Activated CD4-positive, alpha-beta T cell treated with anti-CD3 and anti-CD28 coated beads for 36 hours (primary cell): Measurements from ENCODE around the gene RABGAP1L. TPM values are rescaled to one million over a fixed set of nuclear protein-coding genes. Genes with fewer than 3 reads are reported as not detected.
A peak's percentile ranks its signal among the peaks of the same experiment; 100 is the strongest.

Experiments used
- ATAC-seq: fragments of 200-7000 bp; cut with Tn5 transposase; one replicate; pipeline ENCODE4 v1.10.0; 2021; ENCODE audit warnings: mild to moderate bottlenecking, moderate library complexity
- CTCF ChIA-PET: fragments of 350-600 bp; sonication (Branson Sonifier 250); formaldehyde crosslinking; loops from one replicate; lab custom pipeline; 2021; ENCODE audit warnings: antibody characterized with exemption; lab: Charles Lee
- POLR2A ChIA-PET: fragments of 350-600 bp; sonication (Branson Sonifier 250); formaldehyde crosslinking; loops from one replicate; lab custom pipeline; 2021; ENCODE audit warnings: antibody characterized with exemption, inconsistent platforms; lab: Charles Lee
- DNase-seq: peaks from one replicate; pipeline ENCODE4 v3.0.0-alpha.2; 2020
- H3K27ac Mint-ChIP-seq: one replicate; pipeline ENCODE4 v1.8.0; 2021; ENCODE audit warnings: mixed read lengths
- H3K27me3 Mint-ChIP-seq: one replicate; pipeline ENCODE4 v1.8.0; 2021; ENCODE audit warnings: mixed read lengths
- H3K36me3 Mint-ChIP-seq: one replicate; pipeline ENCODE4 v1.8.0; 2021; ENCODE audit warnings: low read depth, mixed read lengths
- H3K4me1 Mint-ChIP-seq: one replicate; pipeline ENCODE4 v1.8.0; 2021; ENCODE audit warnings: mixed read lengths
- H3K4me3 Mint-ChIP-seq: one replicate; pipeline ENCODE4 v1.8.0; 2021; ENCODE audit warnings: mild to moderate bottlenecking, moderate library complexity, mixed read lengths
- H3K9me3 Mint-ChIP-seq: one replicate; pipeline ENCODE4 v1.8.0; 2021; ENCODE audit warnings: low read depth, mixed read lengths
- intact Hi-C, 2 experiments: fragments of 100-400 bp; cut with DNase I in 1 of 2; cut with micrococcal nuclease in 1 of 2; formaldehyde crosslinking; loops; one replicate each; pipeline versions ENCODE4 v1.14.2 to v1.15.1; 2022 to 2024; cut with DNase I, micrococcal nuclease
- total RNA-seq, 2 experiments: library from RNA; stranded (reverse); gene quantifications; one replicate each; pipeline ENCODE4 v1.2.3, GENCODE V29; 2021

The RABGAP1L gene
- total RNA-seq, 2 experiments from 2014 or later = 22.6 to 29.9 TPM

DNA sequence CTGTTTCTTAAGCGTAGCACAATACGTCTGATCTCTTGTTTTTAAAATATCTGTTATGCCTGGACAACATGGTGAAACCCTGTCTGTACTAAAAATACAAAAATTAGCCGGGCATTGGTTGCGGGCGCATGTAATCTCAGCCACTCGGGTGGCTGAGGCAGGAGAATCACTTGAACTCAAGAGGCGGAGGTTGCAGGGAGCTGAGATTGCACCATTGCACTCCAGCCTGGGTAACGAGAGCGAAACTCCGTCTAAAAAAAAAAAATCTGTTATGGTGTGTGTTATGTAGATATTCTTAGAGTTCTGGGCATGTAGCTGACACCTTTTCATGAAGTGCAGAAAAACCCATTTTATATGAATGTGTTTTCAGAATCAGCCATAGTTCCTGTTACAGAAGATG, 38.2 kb downstream of the RABGAP1L start:
- DNase-seq (no peak), ATAC-seq (no peak)
- ChIA-PET CTCF (no interaction called here), POLR2A (no interaction called here)
- H3K4me3 Mint-ChIP-seq = no peak overlapping the region
- H3K36me3 Mint-ChIP-seq = peaks cover 3% of the 10 kb centered on the region
- no peak overlapping the region for H3K27ac Mint-ChIP-seq
- H3K27me3 Mint-ChIP-seq = no peaks in the 10 kb centered on the region
- H3K9me3 Mint-ChIP-seq = no peaks in the 10 kb centered on the region
- intact Hi-C loops = no loop called here
- peaks cover 21% of the 10 kb centered on the region for H3K4me1 Mint-ChIP-seq

DNA sequence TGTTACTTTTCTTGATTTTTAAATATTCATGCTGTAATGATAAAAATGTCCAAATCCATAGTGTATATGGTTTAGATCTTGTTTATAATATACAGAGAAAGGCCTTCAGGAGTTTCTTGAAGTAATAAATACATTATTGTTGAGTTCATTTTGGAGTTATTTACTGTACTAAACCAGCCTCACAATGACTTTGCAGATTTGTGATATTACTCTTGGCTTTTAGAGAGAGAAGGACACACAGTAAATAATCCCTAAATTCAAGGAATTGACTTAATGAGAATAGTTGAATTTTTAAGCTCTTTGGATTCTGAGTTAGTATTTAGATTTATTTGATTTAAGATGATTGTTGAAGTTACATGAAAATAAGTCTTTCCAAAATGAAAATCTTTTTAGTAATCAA, 38.9 kb downstream of the RABGAP1L start:
- ATAC-seq = no peak
- Mint-ChIP-seq H3K27me3 (no peaks in the 10 kb centered on the region), H3K9me3 (peaks cover 4% of the 10 kb centered on the region), H3K36me3 (peaks cover 7% of the 10 kb centered on the region), H3K4me1 (peaks cover 26% of the 10 kb centered on the region), H3K27ac (no peak overlapping the region), H3K4me3 (no peak overlapping the region)
- intact Hi-C loops = no loop called here
- ChIA-PET POLR2A (no interaction called here), CTCF (interaction anchor here (0.6 kb wide), 1 partner anchor 53 kb away, joined by 3 read pairs; no protein-coding TSS in a partner anchor)
- no peak for DNase-seq

DNA sequence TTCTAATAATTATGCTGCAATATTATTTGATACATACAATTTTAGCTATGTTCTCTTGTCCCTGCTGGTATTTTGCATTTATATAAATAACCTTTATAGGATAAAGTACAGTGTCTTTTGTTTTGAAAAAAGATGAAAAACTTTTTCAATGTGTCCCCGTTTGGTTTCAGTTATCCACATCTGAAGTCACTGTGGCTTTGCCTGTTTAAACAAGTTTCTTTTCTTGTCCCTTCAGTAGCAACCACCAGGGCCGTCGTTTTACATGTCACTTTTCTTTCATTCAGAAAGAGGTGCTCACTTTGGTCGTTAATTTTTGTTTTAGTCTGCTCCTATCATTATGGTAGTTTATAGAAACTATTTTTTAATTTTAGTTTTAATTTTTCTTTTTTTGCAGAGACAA, 41.4 kb downstream of the RABGAP1L start:
- CTCF ChIA-PET = interaction anchor here (0.6 to 1.6 kb wide), 7 partner anchors 9 to 543 kb away, joined by 3 to 5 read pairs (median 3); no protein-coding TSS in a partner anchor
- H3K9me3 Mint-ChIP-seq = peaks cover 10% of the 10 kb centered on the region
- H3K4me1 Mint-ChIP-seq = peaks cover 44% of the 10 kb centered on the region
- no peaks in the 10 kb centered on the region for H3K27me3 Mint-ChIP-seq
- H3K4me3 Mint-ChIP-seq = no peak overlapping the region
- POLR2A ChIA-PET = no interaction called here
- ATAC-seq (no peak), DNase-seq (no peak)
- H3K36me3 Mint-ChIP-seq = peaks cover 13% of the 10 kb centered on the region
- intact Hi-C loops = no loop called here
- no peak overlapping the region for H3K27ac Mint-ChIP-seq

DNA sequence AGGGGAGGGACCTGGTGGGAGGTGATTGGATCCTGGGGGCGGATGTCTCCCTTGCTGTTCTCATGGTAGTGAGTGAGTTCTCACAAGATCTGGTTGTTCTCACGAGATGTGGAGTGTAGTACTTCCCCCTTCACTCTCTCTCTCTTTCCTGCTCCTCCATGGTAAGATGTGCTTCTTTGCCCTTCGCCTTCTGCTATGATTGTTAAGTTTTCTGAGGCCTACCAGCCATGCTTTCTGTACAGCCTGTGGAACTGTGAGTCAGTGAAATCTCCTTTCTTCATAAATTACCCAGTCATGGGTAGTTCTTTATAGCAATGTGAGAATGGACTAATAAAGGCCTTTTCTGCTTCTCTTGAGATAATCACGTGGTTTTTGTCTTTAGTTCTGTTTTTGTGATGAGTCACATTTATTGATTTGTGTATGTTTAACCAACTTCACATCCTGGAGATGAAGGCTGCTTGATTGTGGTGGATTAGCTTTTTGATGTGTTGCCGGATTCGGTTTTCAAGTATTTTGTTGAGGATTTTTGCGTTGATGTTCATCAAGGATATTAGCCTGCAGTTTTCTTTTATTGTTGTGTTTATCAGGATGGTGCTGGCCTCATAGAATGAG, 45.5 kb downstream of the RABGAP1L start:
- H3K9me3 Mint-ChIP-seq = peaks cover 16% of the 10 kb centered on the region
- POLR2A ChIA-PET = interaction anchor here (0.6 kb wide), 1 partner anchor 48 kb away, joined by 3 read pairs; no protein-coding TSS in a partner anchor
- intact Hi-C loops = loop anchor here (2.0 kb wide), 1 partner anchor 30 kb away; no protein-coding TSS in a partner anchor
- peaks cover 71% of the 10 kb centered on the region for H3K4me1 Mint-ChIP-seq
- H3K36me3 Mint-ChIP-seq = peaks cover 15% of the 10 kb centered on the region
- peak overlapping the region; percentile 7 for H3K4me3 Mint-ChIP-seq
- peak overlapping the region; percentile 87 for H3K27ac Mint-ChIP-seq
- peak; percentile 24 for DNase-seq
- no peaks in the 10 kb centered on the region for H3K27me3 Mint-ChIP-seq
- CTCF ChIA-PET = interaction anchor here (1.5 to 1.7 kb wide), 2 partner anchors 16 to 32 kb away, joined by 3 to 5 read pairs; no protein-coding TSS in a partner anchor
- peak; percentile 76 for ATAC-seq

DNA sequence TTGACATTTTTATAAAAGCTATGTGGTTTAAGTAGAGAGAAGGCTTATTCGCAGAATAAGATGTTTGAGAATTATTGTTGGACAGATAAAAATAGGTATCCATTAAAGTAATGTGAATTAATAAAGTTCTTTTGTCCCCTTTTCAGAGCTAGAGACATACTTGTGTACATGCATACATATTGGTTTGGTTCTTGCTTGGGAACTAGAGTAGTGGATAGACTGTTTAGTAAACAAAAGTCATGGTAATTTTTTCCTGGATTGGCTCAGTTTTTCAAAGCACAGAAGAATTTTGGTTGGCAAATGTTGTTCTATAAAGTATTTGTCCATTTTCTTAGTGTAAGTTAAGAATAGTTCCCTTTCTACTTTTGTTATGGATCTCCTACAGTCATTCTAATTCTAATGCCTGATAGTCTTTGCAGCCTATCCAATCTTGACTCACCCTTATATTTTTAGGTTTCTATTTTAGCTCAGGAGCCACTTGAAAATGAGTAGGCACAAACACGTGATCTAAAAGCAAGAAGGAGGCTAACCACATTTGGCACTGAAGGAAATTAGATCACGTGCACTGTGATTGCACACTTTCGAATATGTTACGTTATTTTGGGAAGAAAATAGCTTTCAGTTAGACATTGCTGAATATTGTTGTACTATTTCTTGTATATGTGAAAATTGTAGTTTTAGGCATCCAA, 47.0 kb downstream of the RABGAP1L start:
- no peaks in the 10 kb centered on the region for H3K27me3 Mint-ChIP-seq
- peaks cover 16% of the 10 kb centered on the region for H3K9me3 Mint-ChIP-seq
- peak overlapping the region; percentile 14 for H3K27ac Mint-ChIP-seq
- intact Hi-C loops = loop anchor here (1.0 to 2.0 kb wide), 2 partner anchors 47 to 49 kb away; partner anchors contain the start of gene RABGAP1L (in 1 of the 2)
- H3K36me3 Mint-ChIP-seq = peaks cover 14% of the 10 kb centered on the region
- ChIA-PET CTCF (interaction anchor here (0.5 to 1.7 kb wide), 7 partner anchors 11 to 278 kb away, joined by 3 to 5 read pairs (median 4); no protein-coding TSS in a partner anchor), POLR2A (interaction anchor here (0.7 to 1.0 kb wide), 2 partner anchors 32 to 338 kb away, joined by 3 to 4 read pairs; partner anchors contain the start of gene ZBTB37)
- ATAC-seq = peak; percentile 52
- H3K4me3 Mint-ChIP-seq = no peak overlapping the region
- H3K4me1 Mint-ChIP-seq = peaks cover 61% of the 10 kb centered on the region
- DNase-seq = no peak

DNA sequence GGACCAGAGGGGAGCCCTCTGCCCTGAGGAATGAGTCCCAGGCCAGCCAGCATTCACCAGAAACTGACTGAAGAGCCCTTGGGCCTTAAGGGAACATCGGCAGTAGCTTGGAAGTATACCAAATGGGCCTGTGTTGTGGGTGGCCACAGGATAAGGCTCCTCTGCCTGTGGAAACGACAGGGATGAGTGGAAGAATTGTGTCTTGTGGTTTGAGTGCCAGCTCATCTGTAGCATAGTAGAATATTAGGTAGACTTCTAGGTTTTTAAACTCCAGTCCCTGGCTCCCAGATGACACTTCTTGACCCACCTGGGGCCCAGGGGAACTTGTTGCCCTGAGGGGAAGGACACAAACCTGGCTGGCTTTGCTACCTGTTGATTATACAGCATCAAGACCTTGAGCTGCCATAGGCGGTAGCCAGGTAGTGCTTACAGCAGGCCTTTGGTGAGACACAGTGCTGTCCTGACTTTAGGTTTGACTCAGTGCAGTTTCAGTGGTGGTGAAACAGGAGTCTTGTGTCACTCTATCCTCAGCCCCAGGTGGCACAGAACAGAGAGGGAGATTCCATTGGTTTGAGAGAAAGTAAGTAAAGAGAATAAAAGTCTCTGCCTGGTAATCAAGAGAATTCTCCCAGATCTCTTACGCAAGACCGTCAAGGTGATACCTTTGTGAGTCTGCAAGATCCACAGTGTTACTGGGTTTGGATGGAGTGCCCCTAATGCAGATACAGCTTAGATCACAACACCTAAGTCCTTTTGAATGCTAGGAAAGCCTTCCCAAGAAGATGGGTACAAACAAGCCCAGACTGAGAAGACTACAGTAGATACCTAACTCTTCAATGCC, 50.2 kb downstream of the RABGAP1L start:
- Mint-ChIP-seq H3K27me3 (no peaks in the 10 kb centered on the region), H3K9me3 (peaks cover 8% of the 10 kb centered on the region), H3K36me3 (peaks cover 4% of the 10 kb centered on the region), H3K4me1 (peaks cover 42% of the 10 kb centered on the region), H3K4me3 (no peak overlapping the region), H3K27ac (no peak overlapping the region)
- peak; percentile 34 for DNase-seq
- ChIA-PET CTCF (interaction anchor here (0.7 to 1.8 kb wide), 4 partner anchors 8 to 20 kb away, joined by 3 to 6 read pairs (median 3); no protein-coding TSS in a partner anchor), POLR2A (no interaction called here)
- ATAC-seq = peak; percentile 64
- intact Hi-C loops = loop anchor here (10.0 kb wide), 4 partner anchors 115 to 775 kb away; no protein-coding TSS in a partner anchor

DNA sequence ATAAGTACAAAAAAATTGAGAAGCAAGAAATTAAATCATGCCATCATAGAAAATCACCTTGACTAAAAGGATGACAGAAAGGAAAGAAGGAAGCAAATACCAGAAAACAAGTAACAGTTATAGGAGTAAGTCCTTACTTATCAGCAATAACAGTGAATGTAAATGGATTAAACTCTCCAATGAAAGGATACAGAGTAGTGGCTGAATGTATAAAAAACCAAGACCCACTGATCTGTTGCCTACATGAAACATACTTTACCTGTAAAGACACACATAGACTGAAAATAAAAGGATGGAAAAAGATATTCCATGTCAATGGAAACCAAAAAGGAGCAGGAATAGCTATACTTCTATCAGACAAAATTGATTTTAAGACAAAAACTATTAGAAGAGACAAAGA, 52.2 kb downstream of the RABGAP1L start:
- Mint-ChIP-seq H3K9me3 (peaks cover 2% of the 10 kb centered on the region), H3K27me3 (no peaks in the 10 kb centered on the region), H3K4me3 (no peak overlapping the region), H3K36me3 (no peaks in the 10 kb centered on the region), H3K27ac (no peak overlapping the region), H3K4me1 (peaks cover 23% of the 10 kb centered on the region)
- no peak for ATAC-seq
- intact Hi-C loops = loop anchor here (10.0 kb wide), 4 partner anchors 117 to 777 kb away; no protein-coding TSS in a partner anchor
- DNase-seq = no peak
- ChIA-PET CTCF (no interaction called here), POLR2A (no interaction called here)

DNA sequence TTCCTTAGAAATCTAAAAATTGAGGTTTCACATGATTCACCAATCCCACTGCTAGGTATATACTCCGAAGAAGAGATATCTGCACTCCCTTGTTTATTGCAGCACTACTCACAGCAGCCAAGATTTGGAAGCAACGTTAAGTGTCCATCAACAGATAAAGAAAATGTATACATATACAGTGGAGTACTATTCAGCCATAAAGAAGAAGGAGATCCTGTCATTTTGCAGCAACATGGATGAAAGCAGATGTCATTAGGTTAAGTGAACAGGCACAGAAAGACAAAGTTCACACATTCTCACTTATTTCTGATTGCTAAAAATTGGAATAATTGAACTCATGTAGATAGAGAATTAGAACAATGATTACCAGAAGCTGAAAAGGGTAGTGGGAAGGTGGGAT, 56.4 kb downstream of the RABGAP1L start:
- Mint-ChIP-seq H3K9me3 (no peaks in the 10 kb centered on the region), H3K4me3 (no peak overlapping the region), H3K36me3 (peaks cover under 1% of the 10 kb centered on the region), H3K27me3 (no peaks in the 10 kb centered on the region), H3K4me1 (no peaks in the 10 kb centered on the region), H3K27ac (no peak overlapping the region)
- ATAC-seq = no peak
- ChIA-PET CTCF (no interaction called here), POLR2A (no interaction called here)
- DNase-seq = no peak
- intact Hi-C loops = loop anchor here (2.0 to 10.0 kb wide), 11 partner anchors 57 to 783 kb away; partner anchors contain the start of genes CENPL (in 1 of the 2), DARS2 (in 1 of the 2), RABGAP1L (in 1 of the 2) and RC3H1 (in 1 of the 2)

DNA sequence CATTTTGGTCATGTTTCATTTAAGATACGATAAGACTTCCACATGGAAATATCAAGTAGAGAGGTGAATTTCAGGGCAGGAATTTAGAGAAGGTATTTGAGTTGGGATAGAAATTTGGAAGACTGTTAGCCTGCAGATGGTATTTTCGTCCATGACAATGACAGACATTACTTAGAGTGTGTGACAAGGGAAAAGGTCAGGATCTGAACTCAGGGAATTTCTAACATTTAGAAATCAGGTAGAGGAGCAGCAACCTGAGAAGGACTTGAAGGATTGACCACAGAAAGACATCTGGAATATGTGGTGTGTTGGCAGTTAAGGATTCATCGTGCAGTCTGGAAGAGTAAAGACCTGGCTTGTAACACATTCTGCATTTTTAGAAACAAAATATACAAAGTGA, 57.9 kb downstream of the RABGAP1L start:
- DNase-seq (no peak), ATAC-seq (no peak)
- ChIA-PET POLR2A (no interaction called here), CTCF (interaction anchor here (0.6 to 1.8 kb wide), 20 partner anchors 8 to 329 kb away, joined by 3 to 8 read pairs (median 4); no protein-coding TSS in a partner anchor)
- H3K4me1 Mint-ChIP-seq = peaks cover 9% of the 10 kb centered on the region
- no peaks in the 10 kb centered on the region for H3K27me3 Mint-ChIP-seq
- no peak overlapping the region for H3K4me3 Mint-ChIP-seq
- no peak overlapping the region for H3K27ac Mint-ChIP-seq
- H3K9me3 Mint-ChIP-seq = peaks cover 2% of the 10 kb centered on the region
- intact Hi-C loops = loop anchor here (1.0 to 10.0 kb wide), 12 partner anchors 58 to 797 kb away; partner anchors contain the start of genes CENPL (in 1 of the 2), DARS2 (in 1 of the 2), RABGAP1L (in 1 of the 2) and RC3H1 (in 1 of the 2)
- peaks cover 13% of the 10 kb centered on the region for H3K36me3 Mint-ChIP-seq

DNA sequence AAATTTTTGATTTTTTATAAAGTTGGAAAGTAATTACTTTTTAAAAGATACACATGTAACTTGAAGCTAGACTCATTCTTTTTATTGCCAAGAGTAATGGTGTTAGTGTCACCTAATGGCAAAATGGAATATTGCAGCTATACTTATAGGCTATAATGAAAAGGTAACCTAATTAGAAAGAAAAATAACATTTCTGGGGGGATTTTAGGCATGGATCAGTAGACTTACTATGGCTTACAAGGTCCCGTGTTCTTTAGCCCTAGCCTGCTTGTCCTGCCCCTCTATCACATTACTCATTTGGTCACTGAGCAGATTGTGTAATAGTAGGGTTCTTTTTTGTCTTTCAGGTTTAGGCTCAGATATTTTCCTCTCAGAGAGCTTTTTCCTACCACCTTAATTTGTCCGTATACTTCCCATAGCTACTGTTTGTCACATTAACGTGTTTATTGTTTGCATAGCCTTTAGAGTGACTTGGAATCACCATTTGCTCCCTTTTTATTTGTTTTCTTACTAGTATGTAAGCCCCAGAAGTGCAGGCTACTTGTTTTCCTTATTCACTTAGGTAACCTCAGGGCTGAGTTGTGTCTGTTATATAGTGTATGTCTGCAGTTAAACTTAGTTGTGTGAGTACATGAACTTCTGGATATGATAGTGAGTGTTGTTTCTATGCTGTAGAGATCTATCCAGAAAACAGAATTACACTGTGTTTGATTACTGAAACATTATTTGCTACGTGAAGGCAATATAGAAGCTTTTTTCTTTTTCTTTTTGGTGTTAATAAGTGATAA, 58.7 kb downstream of the RABGAP1L start:
- Mint-ChIP-seq H3K9me3 (peaks cover 7% of the 10 kb centered on the region), H3K27me3 (no peaks in the 10 kb centered on the region), H3K4me1 (peaks cover 12% of the 10 kb centered on the region), H3K36me3 (peaks cover 17% of the 10 kb centered on the region), H3K27ac (no peak overlapping the region), H3K4me3 (no peak overlapping the region)
- ChIA-PET POLR2A (no interaction called here), CTCF (interaction anchor here (0.5 to 1.8 kb wide), 29 partner anchors 9 to 1456 kb away, joined by 3 to 8 read pairs (median 3); no protein-coding TSS in a partner anchor)
- DNase-seq (no peak), ATAC-seq (peak; percentile 51)
- intact Hi-C loops = loop anchor here (1.0 to 10.0 kb wide), 12 partner anchors 59 to 798 kb away; partner anchors contain the start of genes CENPL (in 1 of the 2), DARS2 (in 1 of the 2), RABGAP1L (in 1 of the 2) and RC3H1 (in 1 of the 2)
